Pancreas (tissue), 10 donors: Measurements from ENCODE around the gene DNAH17. TPM values are rescaled to one million over a fixed set of nuclear protein-coding genes. Genes with fewer than 3 reads are reported as not detected.

Experiments used
- ATAC-seq, 4 donors: fragments of 200-7000 bp; cut with Tn5 transposase; one replicate each; pipeline versions ENCODE4 v1.8.0 to v1.9.1; 2020; ENCODE audit warnings: mild to moderate bottlenecking in 4 of 4, moderate library complexity in 4 of 4
- DNase-seq, 6 donors: peaks; one replicate each; pipeline ENCODE4 v3.0.0-alpha.2; 2020
- FAIRE-seq: peaks from 2 replicates; lab custom pipeline; 2012; peaks lifted over from hg19 to GRCh38; lab: Jason Lieb, UNC
- H3K27ac ChIP-seq, 4 donors: fragments of 200-600 bp; sonication (generic); 1 replicate in 3 of 4; 2 replicates in 1 of 4; pipeline versions ENCODE4 v1.5.0 to v1.8.0; 2020
- H3K27me3 ChIP-seq, 4 donors: fragments of 200-600 bp; one replicate each; pipeline ENCODE4 v1.8.0; 2021
- H3K36me3 ChIP-seq, 3 donors: fragments of 200-600 bp; sonication (generic) in 1 of 3; one replicate each; pipeline versions ENCODE4 v1.5.0 to v1.8.0; 2020 to 2021
- H3K4me1 ChIP-seq, 3 donors: fragments of 200-600 bp; one replicate each; pipeline ENCODE4 v1.8.0; 2021
- H3K4me3 ChIP-seq, 4 donors: fragments of 200-600 bp; sonication (generic) in 2 of 4; one replicate each; pipeline versions ENCODE4 v1.5.0 to v1.8.0; 2020 to 2021
- H3K9me3 ChIP-seq, 4 donors: fragments of 200-600 bp; one replicate each; pipeline ENCODE4 v1.8.0; 2021
- WGBS, 2 donors: extraction: QIAGEN DNeasy Blood & Tissue Kit; methylation state at CpG; one replicate each; pipeline ENCODE4 v1.1.7; 2013; 5-methylcytosine and 5-hydroxymethylcytosine counted together
- intact Hi-C, 3 donors: fragments of 100-400 bp; cut with DNase I; formaldehyde crosslinking; loops; one replicate each; pipeline versions ENCODE4 v1.11.1 to v1.14.2; 2022
- polyA plus RNA-seq, 2 donors: library from polyadenylated mRNA; stranded (reverse); fragments of 200-250 nt; gene quantifications; one replicate each; pipeline ENCODE4 v1.2.3, GENCODE V29; 2013
- total RNA-seq, 6 donors: library from RNA; stranded (reverse); fragmentation: NEBNext Ultra II Directional in 4 of 6; extraction: Animal tissue kit (Norgen Biotek cat#: 25700) in 4 of 6; gene quantifications; one replicate each; pipeline versions ENCODE4 v1.2.1 to v1.2.4, GENCODE V29; 2021 to 2023
- TF ChIP-seq, protein P1 (sequence below), 4 donors: fragments of 200-600 bp; sonication (generic) in 3 of 4; IDR thresholded peaks; one replicate each; pipeline versions ENCODE4 v1.5.0 to v1.8.0; 2021; ENCODE audit warnings: antibody characterized with exemption in 4 of 4
- donor health status: healthy with polysubstance abuse.
- donor health status: DM: no; HTN: no; CAD: no; lungs with moderate emphysema.
- donor health status: DM: no; HTN: no; CAD: no.
- donor health status: control.
- donor health status: control.
- donor health status: Bipolar disorder and iron deficiency.
- donor health status: DM: yes; HTN: yes; CAD: no.
- donor health status: DM: no; HTN: no; CAD: no.
- donor health status: DM: no; HTN: no; CAD: no.
- donor health status: DM: yes; HTN: yes; CAD: no.

DNAH17 gene
- total and polyA plus RNA-seq, 8 donors: 0.02 to 0.08 (median 0.03) TPM; not detected in 5

GRCh38 chr17:78479369-78479768, 97.8 kb downstream of the DNAH17 start:
- TF ChIP-seq, protein P1, sequence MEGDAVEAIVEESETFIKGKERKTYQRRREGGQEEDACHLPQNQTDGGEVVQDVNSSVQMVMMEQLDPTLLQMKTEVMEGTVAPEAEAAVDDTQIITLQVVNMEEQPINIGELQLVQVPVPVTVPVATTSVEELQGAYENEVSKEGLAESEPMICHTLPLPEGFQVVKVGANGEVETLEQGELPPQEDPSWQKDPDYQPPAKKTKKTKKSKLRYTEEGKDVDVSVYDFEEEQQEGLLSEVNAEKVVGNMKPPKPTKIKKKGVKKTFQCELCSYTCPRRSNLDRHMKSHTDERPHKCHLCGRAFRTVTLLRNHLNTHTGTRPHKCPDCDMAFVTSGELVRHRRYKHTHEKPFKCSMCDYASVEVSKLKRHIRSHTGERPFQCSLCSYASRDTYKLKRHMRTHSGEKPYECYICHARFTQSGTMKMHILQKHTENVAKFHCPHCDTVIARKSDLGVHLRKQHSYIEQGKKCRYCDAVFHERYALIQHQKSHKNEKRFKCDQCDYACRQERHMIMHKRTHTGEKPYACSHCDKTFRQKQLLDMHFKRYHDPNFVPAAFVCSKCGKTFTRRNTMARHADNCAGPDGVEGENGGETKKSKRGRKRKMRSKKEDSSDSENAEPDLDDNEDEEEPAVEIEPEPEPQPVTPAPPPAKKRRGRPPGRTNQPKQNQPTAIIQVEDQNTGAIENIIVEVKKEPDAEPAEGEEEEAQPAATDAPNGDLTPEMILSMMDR (IDR thresholded peaks at IDR 0.05): no peak
- intact Hi-C loops: no loop called here
- no peak for DNase-seq
- Histone ChIP-seq H3K27me3 (no peaks in the 10 kb centered on the region), H3K4me3 (no peak overlapping the region), H3K36me3 (no peaks in the 10 kb centered on the region), H3K27ac (no peak overlapping the region), H3K9me3 (no peaks in the 10 kb centered on the region), H3K4me1 (no peaks in the 10 kb centered on the region)
- no peak for FAIRE-seq
- 83 to 89% methylated on average over 11 of the region's 11 CpGs for WGBS, 2 donors
- ATAC-seq: no peak

DNA sequence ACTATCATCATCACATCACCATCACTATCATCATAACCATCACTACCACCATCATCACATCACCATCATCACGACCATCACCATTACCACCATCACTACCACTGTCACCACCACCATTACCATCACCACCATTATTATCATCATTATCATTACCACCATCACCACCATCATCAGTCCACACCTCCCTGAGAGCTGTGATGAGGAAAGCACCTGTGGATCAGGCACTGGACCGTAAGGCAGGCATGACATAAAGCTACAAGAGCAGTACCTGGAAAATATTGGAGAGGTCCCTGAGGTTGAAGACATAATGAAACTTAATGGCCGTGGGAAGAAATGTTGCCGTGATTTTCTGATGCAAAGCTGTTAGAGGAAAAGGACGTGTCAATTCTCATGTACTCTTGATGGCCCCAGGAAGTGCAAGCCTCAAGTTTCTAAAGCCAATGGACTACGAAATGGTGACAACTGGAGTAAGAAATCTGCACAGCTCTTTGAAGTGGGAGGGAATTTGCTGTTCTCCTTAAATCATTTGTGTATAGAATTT, 98.4 kb downstream of the DNAH17 start:
- Histone ChIP-seq H3K36me3 (no peaks in the 10 kb centered on the region), H3K4me1 (no peaks in the 10 kb centered on the region), H3K9me3 (no peaks in the 10 kb centered on the region), H3K27ac (no peak overlapping the region), H3K27me3 (no peaks in the 10 kb centered on the region), H3K4me3 (no peak overlapping the region)
- TF ChIP-seq, protein P1 (IDR thresholded peaks at IDR 0.05): no peak
- intact Hi-C loops: no loop called here
- no peak for FAIRE-seq
- ATAC-seq: no peak
- WGBS, 2 donors: 67 to 81% methylated on average over 6 of the region's 6 CpGs
- no peak for DNase-seq

- TF ChIP-seq, protein P1 (IDR thresholded peaks at IDR 0.05): no peak
- no peak overlapping the region for H3K4me3 ChIP-seq
- H3K4me1 ChIP-seq: no peaks in the 10 kb centered on the region
- FAIRE-seq: no peak
- H3K9me3 ChIP-seq: no peaks in the 10 kb centered on the region
- intact Hi-C loops: no loop called here
- WGBS, 2 donors: 65 to 83% methylated on average over 2 of the region's 2 CpGs
- H3K27ac ChIP-seq: no peak overlapping the region
- no peak for DNase-seq
- no peaks in the 10 kb centered on the region for H3K27me3 ChIP-seq
- ATAC-seq: no peak
- H3K36me3 ChIP-seq: no peaks in the 10 kb centered on the region
Measured at GRCh38 chr17:78477913-78478756, 99.1 kb downstream of the DNAH17 start.

DNA sequence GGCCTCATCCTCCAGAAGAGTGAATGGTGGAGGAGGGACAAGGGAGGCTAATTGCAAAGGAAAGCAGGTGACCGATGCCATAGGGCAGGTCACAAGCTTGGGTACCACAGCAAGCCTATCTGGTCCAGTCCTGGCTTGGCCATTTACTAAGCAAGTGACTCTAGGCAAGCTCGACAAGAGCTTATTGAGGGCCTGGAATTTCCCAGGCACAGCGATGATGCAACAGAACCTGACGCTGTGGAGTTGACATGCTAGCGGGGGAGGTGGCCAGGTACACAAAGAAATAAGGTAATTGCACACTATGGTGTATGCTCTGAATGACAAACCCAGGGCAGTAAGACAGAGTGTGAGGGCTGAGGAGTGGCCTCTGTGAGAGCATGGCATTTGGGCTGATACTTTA, 100.2 kb downstream of the DNAH17 start:
- intact Hi-C loops: no loop called here
- H3K4me3 ChIP-seq: no peak overlapping the region
- ATAC-seq (peak in 2 of 4 donors; percentile 29 to 74), FAIRE-seq (no peak), DNase-seq (no peak)
- whole genome bisulfite sequencing, 2 donors: 49 to 52% methylated on average over 5 of the region's 5 CpGs
- no peaks in the 10 kb centered on the region for H3K36me3 ChIP-seq
- no peak overlapping the region for H3K27ac ChIP-seq
- no peaks in the 10 kb centered on the region for H3K9me3 ChIP-seq
- H3K27me3 ChIP-seq: no peaks in the 10 kb centered on the region
- no peaks in the 10 kb centered on the region for H3K4me1 ChIP-seq
- TF ChIP-seq, protein P1 (IDR thresholded peaks at IDR 0.05): no peak

DNA sequence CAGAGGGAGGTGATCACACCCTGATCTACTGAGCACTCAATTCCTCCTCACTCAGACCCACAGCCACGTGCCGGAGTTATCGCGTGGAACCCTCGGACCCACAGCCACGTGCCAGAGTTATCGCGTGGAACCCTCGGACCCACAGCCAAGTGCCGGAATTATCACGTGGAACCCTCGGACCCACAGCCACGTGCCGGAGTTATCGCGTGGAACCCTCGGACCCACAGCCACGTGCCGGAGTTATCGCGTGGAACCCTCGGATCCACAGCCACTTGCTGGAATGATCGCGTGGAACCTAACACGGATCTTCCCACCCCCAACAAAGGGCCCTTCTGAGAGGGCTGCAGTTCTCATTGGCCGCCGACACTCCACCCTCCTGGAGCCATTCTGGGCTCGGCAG, 101.0 kb downstream of the DNAH17 start:
- FAIRE-seq: no peak
- 82 to 92% methylated on average over 28 of the region's 28 CpGs for WGBS, 2 donors
- intact Hi-C loops: no loop called here
- H3K27me3 ChIP-seq: no peaks in the 10 kb centered on the region
- TF ChIP-seq, protein P1 (IDR thresholded peaks at IDR 0.05): no peak
- H3K27ac ChIP-seq: no peak overlapping the region
- no peaks in the 10 kb centered on the region for H3K9me3 ChIP-seq
- no peaks in the 10 kb centered on the region for H3K36me3 ChIP-seq
- DNase-seq: no peak
- H3K4me1 ChIP-seq: no peaks in the 10 kb centered on the region
- H3K4me3 ChIP-seq: no peak overlapping the region
- ATAC-seq: no peak
